Hepatocyte (in vitro differentiated cells): Measurements from ENCODE around the gene KAT5. TPM values are rescaled to one million over a fixed set of nuclear protein-coding genes. Genes with fewer than 3 reads are reported as not detected.
"Not testable (repeated sequence)": the region's sequence is repeated elsewhere in the genome, so short reads cannot be mapped to it uniquely, and the experiment has no call there.

Experiments used
- DNase-seq: peaks from one replicate; pipeline ENCODE4 v3.0.0-alpha.2; 2016; ENCODE audit warnings: low spot score
- H2AFZ ChIP-seq: fragments of 200-600 bp; sonication (generic); 2 replicates; pipeline ENCODE4 v1.6.0; 2016; ENCODE audit warnings: antibody characterized with exemption, mild to moderate bottlenecking
- H3K27ac ChIP-seq: fragments of 200-600 bp; sonication (generic); 2 replicates; pipeline ENCODE4 v1.5.1; 2016; ENCODE audit warnings: mild to moderate bottlenecking
- H3K27me3 ChIP-seq: fragments of 200-600 bp; sonication (generic); 2 replicates; pipeline ENCODE4 v1.6.1; 2016
- H3K36me3 ChIP-seq: fragments of 200-600 bp; sonication (generic); replicated peaks from 2 replicates; pipeline ENCODE4 v1.5.1; 2016; ENCODE audit warnings: low read depth; ENCODE audit not compliant: insufficient read depth
- H3K4me1 ChIP-seq: fragments of 200-600 bp; sonication (generic); 2 replicates; pipeline ENCODE4 v1.5.1; 2016; ENCODE audit warnings: mild to moderate bottlenecking, moderate library complexity; ENCODE audit not compliant: insufficient read depth
- H3K4me2 ChIP-seq: fragments of 200-600 bp; sonication (generic); 2 replicates; pipeline ENCODE4 v1.6.0; 2016
- H3K4me3 ChIP-seq: fragments of 200-600 bp; sonication (generic); 2 replicates; pipeline ENCODE4 v1.5.1; 2016; ENCODE audit warnings: mild to moderate bottlenecking
- H3K79me2 ChIP-seq: fragments of 200-600 bp; sonication (generic); 2 replicates; pipeline ENCODE4 v1.6.0; 2017; ENCODE audit warnings: mild to moderate bottlenecking
- H3K9me2 ChIP-seq: fragments of 200-600 bp; sonication (generic); replicated peaks from 2 replicates; pipeline ENCODE4 v1.6.0; 2017; ENCODE audit warnings: mild to moderate bottlenecking; ENCODE audit not compliant: insufficient read depth
- H3K9me3 ChIP-seq: fragments of 200-600 bp; sonication (generic); 2 replicates; pipeline ENCODE4 v1.5.1; 2016; ENCODE audit warnings: low read depth, mild to moderate bottlenecking
- H4K20me1 ChIP-seq: fragments of 200-600 bp; sonication (generic); 2 replicates; pipeline ENCODE4 v1.6.0; 2016; ENCODE audit warnings: mild to moderate bottlenecking; ENCODE audit not compliant: insufficient read depth, poor library complexity, severe bottlenecking
- EZH2 ChIP-seq: fragments of 200-600 bp; sonication (generic); IDR thresholded peaks from 2 replicates; pipeline ENCODE4 v1.6.1; 2016; ENCODE audit warnings: antibody characterized with exemption, mild to moderate bottlenecking, borderline replicate concordance
- EZH2phosphoT487 ChIP-seq: fragments of 200-600 bp; sonication (generic); IDR thresholded peaks from one replicate; pipeline ENCODE4 v1.6.1; 2018; ENCODE audit warnings: antibody characterized with exemption, mild to moderate bottlenecking, low read depth, moderate library complexity; ENCODE audit not compliant: unreplicated experiment, severe bottlenecking
- WGBS: methylation state at CpG from one replicate; pipeline ENCODE4 v1.1.6; 2016; ENCODE audit warnings: low lambda C conversion rate; ENCODE audit errors: missing lambda C conversion rate; 5-methylcytosine and 5-hydroxymethylcytosine counted together
- polyA plus RNA-seq: library from polyadenylated mRNA; unstranded; fragments of >200 nt; fragmentation: Nextera tagmentation; extraction: Ambion mirVana; gene quantifications from 2 replicates; pipeline ENCODE4 v1.2.1, GENCODE V29; 2016
- total RNA-seq: library from RNA; depleted of rRNA; stranded (reverse); fragments of >200 nt; gene quantifications from 2 replicates; pipeline ENCODE4 v1.2.3, GENCODE V29; 2014
- TF ChIP-seq, protein P1 (sequence below): fragments of 200-600 bp; sonication (generic); IDR thresholded peaks from 2 replicates; pipeline ENCODE4 v1.5.1; 2016; ENCODE audit warnings: antibody characterized with exemption, mild to moderate bottlenecking; ENCODE audit not compliant: poor library complexity

KAT5 gene
- total and polyA plus RNA-seq, 2 experiments from 2014 or later = 41.7 to 53.1 TPM

DNA sequence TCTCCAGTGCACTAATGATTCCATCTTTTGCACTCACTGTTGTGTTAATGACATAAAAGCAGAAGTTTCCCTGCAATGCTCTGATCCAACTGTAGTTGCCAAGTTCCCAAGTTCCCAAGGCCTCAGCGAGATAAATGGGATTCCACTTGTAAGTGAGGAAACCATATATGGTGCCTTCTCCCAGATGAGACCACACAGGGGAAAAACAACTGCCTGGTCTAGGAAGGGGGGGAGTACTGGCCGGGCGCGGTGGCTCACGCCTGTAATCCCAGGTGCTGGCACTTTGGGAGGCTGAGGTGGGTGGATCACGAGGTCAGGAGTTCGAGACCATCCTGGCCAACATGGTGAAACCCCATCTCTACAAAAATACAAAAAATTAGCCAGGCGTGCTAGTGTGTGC lies 26.1 kb upstream of the KAT5 start:
- no peak for DNase-seq
- Histone ChIP-seq H4K20me1 (no peaks in the 10 kb centered on the region), H3K4me3 (no peak overlapping the region), H3K4me2 (no peak overlapping the region), H2AFZ (no peak overlapping the region), H3K79me2 (no peaks in the 10 kb centered on the region), H3K9me2 (no peaks in the 10 kb centered on the region), H3K27me3 (peaks cover 7% of the 10 kb centered on the region), H3K36me3 (no peaks in the 10 kb centered on the region), H3K27ac (no peak overlapping the region), H3K9me3 (no peaks in the 10 kb centered on the region), H3K4me1 (no peaks in the 10 kb centered on the region)
- WGBS = 83% methylated on average over 8 of the region's 8 CpGs
- TF ChIP-seq EZH2phosphoT487 (no peak), EZH2 (no peak)
- TF ChIP-seq, protein P1, sequence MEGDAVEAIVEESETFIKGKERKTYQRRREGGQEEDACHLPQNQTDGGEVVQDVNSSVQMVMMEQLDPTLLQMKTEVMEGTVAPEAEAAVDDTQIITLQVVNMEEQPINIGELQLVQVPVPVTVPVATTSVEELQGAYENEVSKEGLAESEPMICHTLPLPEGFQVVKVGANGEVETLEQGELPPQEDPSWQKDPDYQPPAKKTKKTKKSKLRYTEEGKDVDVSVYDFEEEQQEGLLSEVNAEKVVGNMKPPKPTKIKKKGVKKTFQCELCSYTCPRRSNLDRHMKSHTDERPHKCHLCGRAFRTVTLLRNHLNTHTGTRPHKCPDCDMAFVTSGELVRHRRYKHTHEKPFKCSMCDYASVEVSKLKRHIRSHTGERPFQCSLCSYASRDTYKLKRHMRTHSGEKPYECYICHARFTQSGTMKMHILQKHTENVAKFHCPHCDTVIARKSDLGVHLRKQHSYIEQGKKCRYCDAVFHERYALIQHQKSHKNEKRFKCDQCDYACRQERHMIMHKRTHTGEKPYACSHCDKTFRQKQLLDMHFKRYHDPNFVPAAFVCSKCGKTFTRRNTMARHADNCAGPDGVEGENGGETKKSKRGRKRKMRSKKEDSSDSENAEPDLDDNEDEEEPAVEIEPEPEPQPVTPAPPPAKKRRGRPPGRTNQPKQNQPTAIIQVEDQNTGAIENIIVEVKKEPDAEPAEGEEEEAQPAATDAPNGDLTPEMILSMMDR = no peak

DNA sequence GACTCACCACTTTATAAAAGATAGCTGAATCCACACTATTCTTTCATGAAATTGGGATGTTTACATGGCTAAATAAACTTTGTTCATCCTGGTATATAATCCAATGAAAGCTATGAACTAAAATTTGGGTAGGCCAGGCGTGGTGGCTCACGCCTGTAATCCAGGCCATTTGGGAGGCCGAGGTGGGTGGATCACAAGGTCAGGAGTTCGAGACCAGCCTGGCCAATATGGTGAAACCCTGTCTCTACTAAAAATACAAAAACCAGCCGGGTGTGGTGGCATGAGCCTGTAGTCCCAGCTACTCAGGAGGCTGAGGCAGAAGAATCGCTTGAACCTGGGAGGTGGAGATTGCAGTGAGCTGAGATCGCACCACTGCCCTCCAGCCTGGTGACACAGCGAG lies 20.2 kb upstream of the KAT5 start:
- not testable (repeated sequence) for H3K9me2 ChIP-seq, DNase-seq, H3K27me3 ChIP-seq, H3K36me3 ChIP-seq, H4K20me1 ChIP-seq, H3K27ac ChIP-seq, H3K9me3 ChIP-seq, H3K79me2 ChIP-seq, H3K4me1 ChIP-seq, H3K4me3 ChIP-seq
- H2AFZ ChIP-seq = peak overlapping the region; percentile 42
- WGBS = 95% methylated on average over 8 of the region's 8 CpGs
- H3K4me2 ChIP-seq = peak overlapping the region; percentile 9

DNA sequence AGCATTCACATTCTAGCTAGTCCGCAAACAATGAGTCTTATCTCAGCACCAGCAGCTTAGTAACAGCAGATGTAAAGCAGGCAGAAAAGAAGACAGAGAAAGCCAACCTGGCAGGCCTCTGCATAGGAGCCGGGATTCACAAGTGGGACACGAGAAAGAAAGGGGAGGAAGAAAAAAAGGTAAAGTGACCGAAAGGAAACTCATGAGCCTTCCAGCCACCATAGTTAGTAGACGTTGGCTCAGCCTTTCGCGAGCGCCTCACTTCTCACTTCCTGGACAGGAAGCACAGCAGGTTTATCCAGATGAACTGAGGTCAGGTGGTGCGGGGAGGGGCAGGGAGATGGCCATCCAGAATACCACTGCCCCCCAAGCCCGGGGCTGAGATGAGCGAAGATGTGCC lies 19.7 kb upstream of the KAT5 start:
- Histone ChIP-seq H3K36me3 (no peaks in the 10 kb centered on the region), H3K27ac (peak overlapping the region; percentile 5), H3K4me3 (no peak overlapping the region), H3K4me2 (peak overlapping the region; percentile 9), H3K79me2 (no peaks in the 10 kb centered on the region), H3K9me2 (no peaks in the 10 kb centered on the region), H2AFZ (peak overlapping the region; percentile 42), H3K9me3 (no peaks in the 10 kb centered on the region), H3K4me1 (no peaks in the 10 kb centered on the region), H4K20me1 (no peaks in the 10 kb centered on the region), H3K27me3 (no peaks in the 10 kb centered on the region)
- TF ChIP-seq EZH2 (no peak), EZH2phosphoT487 (no peak)
- TF ChIP-seq, protein P1 = no peak
- WGBS = 61% methylated on average over 10 of the region's 11 CpGs
- DNase-seq = no peak

DNA sequence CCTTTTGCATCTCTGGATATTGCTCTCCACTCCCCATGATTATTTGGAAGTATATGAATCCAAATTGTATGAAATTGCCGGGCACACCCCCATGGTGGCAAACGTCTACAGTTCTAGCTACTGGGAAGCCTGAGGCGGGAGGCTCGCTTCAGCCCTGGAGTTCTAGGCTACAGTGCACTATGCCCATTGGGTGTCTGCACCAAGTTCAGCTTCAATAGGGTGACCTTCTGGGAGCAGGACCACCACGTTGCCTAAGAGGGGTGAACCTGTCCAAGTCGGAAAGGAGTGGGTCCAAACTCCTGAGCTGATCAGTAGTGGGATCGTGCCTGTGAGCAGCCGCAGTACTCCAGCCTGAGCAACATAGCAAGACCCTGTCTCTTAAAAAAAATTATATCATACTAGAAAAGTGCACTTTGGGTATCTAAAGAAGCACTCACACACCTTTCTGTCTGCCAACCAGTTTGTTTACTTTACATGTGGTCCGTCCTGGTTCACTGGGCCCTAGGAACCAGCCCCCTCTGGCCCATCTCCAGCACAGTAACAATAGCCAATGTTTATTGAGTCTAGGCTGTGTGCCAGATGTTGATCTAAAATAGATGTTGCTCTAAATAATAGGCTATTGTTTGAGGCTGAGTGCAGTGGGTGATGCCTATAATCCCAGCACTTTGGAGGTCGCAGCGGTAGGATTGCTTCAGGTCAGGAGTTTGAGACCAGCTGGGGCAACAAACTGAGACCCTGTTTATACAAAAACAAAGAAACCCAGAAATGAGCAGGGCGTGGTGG lies 16.4 kb upstream of the KAT5 start:
- 82% methylated on average over 12 of the region's 12 CpGs for WGBS
- Histone ChIP-seq H3K27ac (peak overlapping the region; percentile 63), H3K79me2 (no peaks in the 10 kb centered on the region), H3K4me1 (no peaks in the 10 kb centered on the region), H2AFZ (no peak overlapping the region), H3K27me3 (no peaks in the 10 kb centered on the region), H3K9me2 (no peaks in the 10 kb centered on the region), H3K4me2 (no peak overlapping the region), H4K20me1 (no peaks in the 10 kb centered on the region), H3K4me3 (no peak overlapping the region), H3K36me3 (no peaks in the 10 kb centered on the region), H3K9me3 (no peaks in the 10 kb centered on the region)
- peak; percentile 47 for DNase-seq
- TF ChIP-seq EZH2phosphoT487 = no peak
- TF ChIP-seq EZH2 = no peak
- TF ChIP-seq, protein P1 = no peak
